HG02970 (cell line): Measurements from ENCODE around the gene MOV10.
"Not testable (repeated sequence)": the region's sequence is repeated elsewhere in the genome, so short reads cannot be mapped to it uniquely, and the experiment has no call there.

Experiments used
- ATAC-seq: cut with Tn5 transposase; IDR thresholded peaks from one replicate; pipeline ENCODE4 v1.9.1; 2021; ENCODE audit warnings: mild to moderate bottlenecking, moderate library complexity, moderate number of reproducible peaks; ENCODE audit not compliant: unreplicated experiment, low FRiP score

Gene MOV10

GRCh38 chr1:112711670-112712069 is 37.2 kb downstream of the MOV10 start:
- no peak for ATAC-seq

- no peak for ATAC-seq
Measured at GRCh38 chr1:112712191-112712590, 37.7 kb downstream of the MOV10 start.

- no peak for ATAC-seq
Measured at GRCh38 chr1:112712701-112713128, 38.3 kb downstream of the MOV10 start.

- no peak for ATAC-seq
Measured at GRCh38 chr1:112713466-112714312, 39.2 kb downstream of the MOV10 start.

- ATAC-seq = no peak
Measured at GRCh38 chr1:112714313-112715263, 40.1 kb downstream of the MOV10 start.

- peak; percentile 83 for ATAC-seq
Measured at GRCh38 chr1:112715264-112716053, 41.0 kb downstream of the MOV10 start, which contains the start of gene PPM1J. Gene PPM1J (minus strand): TSS chr1:112715332. CDS start chr1:112715301, 31 bp downstream.

GRCh38 chr1:112716133-112716720 is 41.8 kb downstream of the MOV10 start:
- no peak for ATAC-seq

- ATAC-seq = no peak
Measured at GRCh38 chr1:112717263-112717873, 42.9 kb downstream of the MOV10 start.

GRCh38 chr1:112718691-112719418 is 44.4 kb downstream of the MOV10 start:
- ATAC-seq = no peak

- ATAC-seq = no peak
Measured at GRCh38 chr1:112719706-112720105, 45.2 kb downstream of the MOV10 start.

GRCh38 chr1:112720800-112721199 is 46.3 kb downstream of the MOV10 start:
- no peak for ATAC-seq

GRCh38 chr1:112721294-112721693 is 46.8 kb downstream of the MOV10 start:
- ATAC-seq = not testable (repeated sequence)

- ATAC-seq = no peak
Measured at GRCh38 chr1:112721966-112722524, 47.6 kb downstream of the MOV10 start.

GRCh38 chr1:112722601-112723510 is 48.4 kb downstream of the MOV10 start:
- no peak for ATAC-seq

- no peak for ATAC-seq
Measured at GRCh38 chr1:112723511-112723839, 49.0 kb downstream of the MOV10 start.

GRCh38 chr1:112724240-112724639 is 49.8 kb downstream of the MOV10 start:
- not testable (repeated sequence) for ATAC-seq

GRCh38 chr1:112727716-112728115 is 53.3 kb downstream of the MOV10 start:
- ATAC-seq = no peak
